Activated naive CD4-positive, alpha-beta T cell treated with anti-CD3 and anti-CD28 coated beads for 36 hours (primary cell): Measurements from ENCODE around the gene PLXNB1. TPM values are rescaled to one million over a fixed set of nuclear protein-coding genes. Genes with fewer than 3 reads are reported as not detected.

Experiments
- CTCF ChIA-PET: fragments of 350-600 bp; sonication (Branson Sonifier 250); formaldehyde crosslinking; loops from one replicate; lab custom pipeline; 2021; ENCODE audit warnings: antibody characterized with exemption; lab: Charles Lee
- DNase-seq: peaks from one replicate; pipeline ENCODE4 v3.0.0-alpha.2; 2020
- H3K27ac Mint-ChIP-seq: one replicate; pipeline ENCODE4 v1.8.0; 2021; ENCODE audit warnings: mild to moderate bottlenecking, mixed read lengths
- H3K27me3 Mint-ChIP-seq: one replicate; pipeline ENCODE4 v1.8.0; 2021; ENCODE audit warnings: low read depth, mixed read lengths
- H3K36me3 Mint-ChIP-seq: one replicate; pipeline ENCODE4 v1.8.0; 2021; ENCODE audit warnings: low read depth, mixed read lengths
- H3K4me1 Mint-ChIP-seq: one replicate; pipeline ENCODE4 v1.8.0; 2021; ENCODE audit warnings: low read depth, mixed read lengths
- H3K4me3 Mint-ChIP-seq: one replicate; pipeline ENCODE4 v1.8.0; 2021; ENCODE audit warnings: mild to moderate bottlenecking, moderate library complexity, mixed read lengths
- H3K9me3 Mint-ChIP-seq: one replicate; pipeline ENCODE4 v1.8.0; 2021; ENCODE audit warnings: mixed read lengths
- intact Hi-C: fragments of 100-400 bp; cut with micrococcal nuclease; formaldehyde crosslinking; loops from one replicate; pipeline ENCODE4 v1.15.1; 2023
- total RNA-seq, 2 experiments: library from RNA; stranded (reverse); gene quantifications; one replicate each; pipeline ENCODE4 v1.2.3, GENCODE V29; 2021

PLXNB1 gene
- total RNA-seq, 2 experiments from 2014 or later, result 1.5 to 2.0 TPM

- H3K27me3 Mint-ChIP-seq, result peaks cover 4% of the 10 kb centered on the region
- H3K4me1 Mint-ChIP-seq, result peaks cover 2% of the 10 kb centered on the region
- intact Hi-C loops, result loop anchor here (2.0 kb wide), 2 partner anchors 127 to 287 kb away; no protein-coding TSS in a partner anchor
- no peak for DNase-seq
- H3K36me3 Mint-ChIP-seq, result no peaks in the 10 kb centered on the region
- CTCF ChIA-PET, result interaction anchor here (0.6 to 11.9 kb wide), 15 partner anchors 10 to 222 kb away, joined by 3 to 162 read pairs (median 9); partner anchors contain the start of genes NME6, PFKFB4 and TMEM89
- no peaks in the 10 kb centered on the region for H3K9me3 Mint-ChIP-seq
- H3K4me3 Mint-ChIP-seq, result no peak overlapping the region
- no peak overlapping the region for H3K27ac Mint-ChIP-seq
These were observed 30.3 kb downstream of the PLXNB1 start for GRCh38 chr3:48399387-48400172.

GRCh38 chr3:48398701-48399386 lies 31.0 kb downstream of the PLXNB1 start:
- intact Hi-C loops, result no loop called here
- no peaks in the 10 kb centered on the region for H3K36me3 Mint-ChIP-seq
- peaks cover 5% of the 10 kb centered on the region for H3K4me1 Mint-ChIP-seq
- DNase-seq, result no peak
- no peaks in the 10 kb centered on the region for H3K9me3 Mint-ChIP-seq
- CTCF ChIA-PET, result interaction anchor here (0.9 to 11.9 kb wide), 5 partner anchors 38 to 158 kb away, joined by 3 to 162 read pairs (median 64); partner anchors contain the start of genes NME6 and PFKFB4
- H3K27me3 Mint-ChIP-seq, result peaks cover 4% of the 10 kb centered on the region
- no peak overlapping the region for H3K4me3 Mint-ChIP-seq
- H3K27ac Mint-ChIP-seq, result no peak overlapping the region

- DNase-seq, result no peak
- Mint-ChIP-seq H3K27ac (no peak overlapping the region), H3K27me3 (peaks cover 4% of the 10 kb centered on the region), H3K36me3 (no peaks in the 10 kb centered on the region), H3K9me3 (no peaks in the 10 kb centered on the region), H3K4me3 (no peak overlapping the region), H3K4me1 (peaks cover 5% of the 10 kb centered on the region)
- CTCF ChIA-PET, result interaction anchor here (0.9 to 11.9 kb wide), 2 partner anchors 39 to 126 kb away, joined by 3 to 162 read pairs; no protein-coding TSS in a partner anchor
- intact Hi-C loops, result no loop called here
These were observed 31.9 kb downstream of the PLXNB1 start for GRCh38 chr3:48397767-48398681.

DNA sequence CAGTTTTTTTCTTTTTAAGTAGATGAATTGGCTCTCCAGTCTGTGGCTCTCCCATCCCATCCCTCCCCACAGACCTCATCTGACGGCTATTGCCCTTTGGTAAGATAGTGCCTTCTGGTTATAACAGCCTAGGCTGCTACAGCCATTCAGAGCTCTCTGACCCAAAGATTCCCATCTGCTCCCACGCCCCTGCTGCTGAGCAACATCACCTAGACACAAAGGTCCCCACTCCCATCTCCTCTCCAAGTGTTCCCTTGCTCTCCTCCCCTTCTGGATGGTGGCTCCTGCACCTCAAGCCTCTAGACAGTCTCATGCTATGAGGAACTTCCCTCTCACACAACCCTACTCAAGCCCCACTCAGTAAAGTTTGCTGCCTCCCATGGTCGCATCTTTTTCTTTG lies 34.2 kb downstream of the PLXNB1 start:
- no peaks in the 10 kb centered on the region for H3K36me3 Mint-ChIP-seq
- peaks cover 5% of the 10 kb centered on the region for H3K4me1 Mint-ChIP-seq
- H3K9me3 Mint-ChIP-seq, result no peaks in the 10 kb centered on the region
- peaks cover 4% of the 10 kb centered on the region for H3K27me3 Mint-ChIP-seq
- CTCF ChIA-PET, result interaction anchor here (0.6 to 3.3 kb wide), 2 partner anchors 40 to 387 kb away, joined by 6 to 13 read pairs; no protein-coding TSS in a partner anchor
- intact Hi-C loops, result no loop called here
- no peak for DNase-seq
- H3K27ac Mint-ChIP-seq, result no peak overlapping the region
- no peak overlapping the region for H3K4me3 Mint-ChIP-seq

DNA sequence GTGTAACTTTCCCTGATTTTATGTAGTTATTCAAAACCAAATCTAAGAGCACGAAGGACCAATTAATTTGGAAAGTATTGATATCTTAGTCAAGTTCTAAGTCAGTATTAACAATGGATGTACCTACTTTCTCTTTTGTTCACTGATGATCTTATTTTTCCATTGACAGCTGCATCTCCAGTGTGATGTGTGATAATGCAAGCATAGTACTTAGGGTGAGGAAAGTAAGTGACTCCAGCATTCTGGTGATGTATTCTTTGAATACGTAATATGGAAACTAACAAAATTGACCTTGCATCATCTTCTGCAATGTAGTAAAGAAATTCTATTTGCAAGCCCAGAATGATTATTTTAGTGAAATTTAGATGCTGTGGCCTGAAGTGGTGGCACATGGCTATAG lies 35.5 kb downstream of the PLXNB1 start:
- CTCF ChIA-PET, result interaction anchor here (3.3 kb wide), 1 partner anchor 42 kb away, joined by 13 read pairs; no protein-coding TSS in a partner anchor
- no peak overlapping the region for H3K4me3 Mint-ChIP-seq
- no peak overlapping the region for H3K27ac Mint-ChIP-seq
- DNase-seq, result no peak
- no peaks in the 10 kb centered on the region for H3K36me3 Mint-ChIP-seq
- intact Hi-C loops, result no loop called here
- peaks cover 6% of the 10 kb centered on the region for H3K27me3 Mint-ChIP-seq
- no peaks in the 10 kb centered on the region for H3K9me3 Mint-ChIP-seq
- peaks cover 5% of the 10 kb centered on the region for H3K4me1 Mint-ChIP-seq

- Mint-ChIP-seq H3K4me1 (no peaks in the 10 kb centered on the region), H3K27me3 (peaks cover 2% of the 10 kb centered on the region), H3K4me3 (no peak overlapping the region), H3K9me3 (no peaks in the 10 kb centered on the region), H3K27ac (no peak overlapping the region), H3K36me3 (no peaks in the 10 kb centered on the region)
- intact Hi-C loops, result no loop called here
- no peak for DNase-seq
- CTCF ChIA-PET, result interaction anchor here (0.6 to 2.8 kb wide), 3 partner anchors 11 to 249 kb away, joined by 3 to 11 read pairs (median 9); no protein-coding TSS in a partner anchor
These were observed 40.9 kb downstream of the PLXNB1 start for GRCh38 chr3:48388966-48389365.

- Mint-ChIP-seq H3K27ac (no peak overlapping the region), H3K4me3 (no peak overlapping the region), H3K27me3 (peaks cover 2% of the 10 kb centered on the region), H3K36me3 (no peaks in the 10 kb centered on the region), H3K4me1 (no peaks in the 10 kb centered on the region), H3K9me3 (no peaks in the 10 kb centered on the region)
- CTCF ChIA-PET, result interaction anchor here (0.6 to 2.8 kb wide), 4 partner anchors 13 to 1002 kb away, joined by 3 to 11 read pairs (median 5); no protein-coding TSS in a partner anchor
- intact Hi-C loops, result no loop called here
- no peak for DNase-seq
These were observed 42.3 kb downstream of the PLXNB1 start for GRCh38 chr3:48387634-48388033.

- no peak for DNase-seq
- no peaks in the 10 kb centered on the region for H3K36me3 Mint-ChIP-seq
- no peaks in the 10 kb centered on the region for H3K27me3 Mint-ChIP-seq
- no peaks in the 10 kb centered on the region for H3K4me1 Mint-ChIP-seq
- H3K4me3 Mint-ChIP-seq, result no peak overlapping the region
- H3K27ac Mint-ChIP-seq, result no peak overlapping the region
- intact Hi-C loops, result no loop called here
- no peaks in the 10 kb centered on the region for H3K9me3 Mint-ChIP-seq
- CTCF ChIA-PET, result interaction anchor here (0.6 to 1.0 kb wide), 2 partner anchors 28 to 1155 kb away, joined by 4 to 7 read pairs; no protein-coding TSS in a partner anchor
These were observed 56.9 kb downstream of the PLXNB1 start for GRCh38 chr3:48372862-48373435.

DNA sequence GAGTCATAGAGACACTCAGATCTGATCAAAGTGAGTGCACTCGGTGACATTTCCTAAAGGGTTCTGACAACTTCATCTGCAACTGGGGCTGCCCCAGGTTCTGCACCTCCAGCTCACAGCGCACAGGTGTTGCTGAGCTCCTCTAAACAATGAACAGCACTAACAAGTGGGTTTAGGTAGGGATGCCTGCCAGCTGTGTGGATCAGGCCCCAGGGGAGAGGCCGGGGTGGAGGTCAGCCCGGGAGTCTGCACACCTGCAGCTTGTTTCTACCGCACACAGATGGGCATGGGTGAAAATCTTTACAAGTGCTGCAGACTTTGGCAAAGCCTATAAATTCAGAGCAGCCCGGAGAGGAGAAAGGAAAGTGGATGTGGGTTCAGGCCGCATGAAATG lies 57.5 kb downstream of the PLXNB1 start:
- Mint-ChIP-seq H3K36me3 (no peaks in the 10 kb centered on the region), H3K27ac (no peak overlapping the region), H3K27me3 (no peaks in the 10 kb centered on the region), H3K4me1 (no peaks in the 10 kb centered on the region), H3K9me3 (no peaks in the 10 kb centered on the region), H3K4me3 (no peak overlapping the region)
- DNase-seq, result no peak
- intact Hi-C loops, result no loop called here
- CTCF ChIA-PET, result interaction anchor here (1.0 kb wide), 1 partner anchor 28 kb away, joined by 4 read pairs; no protein-coding TSS in a partner anchor

GRCh38 chr3:48371651-48372376 lies 58.1 kb downstream of the PLXNB1 start, which contains the start of gene FBXW12:
TSS of gene FBXW12 (plus strand) at chr3:48372219. CDS start at chr3:48372768, 549 bp downstream.
- Mint-ChIP-seq H3K27ac (no peak within 1 kb of the TSS), H3K4me1 (no peaks in the 10 kb centered on the region), H3K4me3 (no peak within 1 kb of the TSS), H3K36me3 (no peaks in the 10 kb centered on the region), H3K27me3 (no peaks in the 10 kb centered on the region), H3K9me3 (no peaks in the 10 kb centered on the region)
- intact Hi-C loops, result no loop called here
- DNase-seq, result no peak
- CTCF ChIA-PET, result interaction anchor here (1.0 kb wide), 1 partner anchor 29 kb away, joined by 4 read pairs; no protein-coding TSS in a partner anchor

GRCh38 chr3:48370333-48370713 lies 59.6 kb downstream of the PLXNB1 start:
- CTCF ChIA-PET, result no interaction called here
- H3K9me3 Mint-ChIP-seq, result no peaks in the 10 kb centered on the region
- DNase-seq, result no peak
- H3K36me3 Mint-ChIP-seq, result no peaks in the 10 kb centered on the region
- no peak overlapping the region for H3K27ac Mint-ChIP-seq
- intact Hi-C loops, result no loop called here
- H3K27me3 Mint-ChIP-seq, result no peaks in the 10 kb centered on the region
- H3K4me3 Mint-ChIP-seq, result no peak overlapping the region
- H3K4me1 Mint-ChIP-seq, result no peaks in the 10 kb centered on the region
